Caco-2 (cell line): ENCODE measurements around the gene HSPG2. TPM values are rescaled to one million over a fixed set of nuclear protein-coding genes. Genes with fewer than 3 reads are reported as not detected.

Source experiments
- BruUV-seq: library from RNA; stranded (reverse); fragments of 400-500 nt; replicated peaks from 2 replicates; lab custom pipeline; 2021; lab: Mats Ljungman, UMichigan
- CTCF ChIA-PET: fragments of 300-600 bp; sonication (Branson Sonifier 250); formaldehyde crosslinking; loops from one replicate; lab custom pipeline; 2022; ENCODE audit warnings: antibody characterized with exemption; lab: Charles Lee
- POLR2A ChIA-PET: fragments of 300-600 bp; sonication (Branson Sonifier 250); formaldehyde crosslinking; loops from one replicate; lab custom pipeline; 2022; ENCODE audit warnings: antibody characterized with exemption; lab: Charles Lee
- DNase-seq, 2 experiments: peaks; one replicate each; pipeline versions ENCODE4 v3.0.0 to v3.0.0-alpha.2; 2020 to 2022
- H3K27me3 ChIP-seq: replicated peaks from 2 replicates; pipeline ENCODE4 v1.6.0; 2011; ENCODE audit warnings: low read length; ENCODE audit not compliant: control insufficient read depth, insufficient read depth
- H3K36me3 ChIP-seq: 2 replicates; pipeline ENCODE4 v1.5.1; 2011; ENCODE audit warnings: low read length; ENCODE audit not compliant: control insufficient read depth, insufficient read depth
- H3K4me1 ChIP-seq: fragments of 250-450 bp; sonication (Bioruptor Pico); 2 replicates; pipeline ENCODE4 v1.5.1; 2020; ENCODE audit warnings: mild to moderate bottlenecking
- H3K4me3 ChIP-seq: 2 replicates; pipeline ENCODE4 v1.5.1; 2011; ENCODE audit warnings: low read depth, mild to moderate bottlenecking, control low read depth, low read length
- H3K9me3 ChIP-seq: fragments of 250-450 bp; sonication (Bioruptor Pico); 2 replicates; pipeline ENCODE4 v1.5.1; 2020; ENCODE audit warnings: mild to moderate bottlenecking, moderate library complexity
- H3K27ac Mint-ChIP-seq: one replicate; pipeline ENCODE4 v1.8.0; 2022; ENCODE audit warnings: mixed read lengths; ENCODE audit not compliant: unreplicated experiment
- H3K27me3 Mint-ChIP-seq: one replicate; pipeline ENCODE4 v1.8.0; 2022; ENCODE audit warnings: mixed read lengths; ENCODE audit not compliant: insufficient read depth, unreplicated experiment
- H3K36me3 Mint-ChIP-seq: one replicate; pipeline ENCODE4 v1.8.0; 2022; ENCODE audit warnings: mild to moderate bottlenecking, mixed read lengths; ENCODE audit not compliant: insufficient read depth, unreplicated experiment
- H3K4me1 Mint-ChIP-seq: one replicate; pipeline ENCODE4 v1.8.0; 2022; ENCODE audit warnings: low read depth, mixed read lengths; ENCODE audit not compliant: unreplicated experiment
- H3K4me3 Mint-ChIP-seq: one replicate; pipeline ENCODE4 v1.8.0; 2022; ENCODE audit warnings: mild to moderate bottlenecking, moderate library complexity, mixed read lengths; ENCODE audit not compliant: unreplicated experiment
- H3K9me3 Mint-ChIP-seq: one replicate; pipeline ENCODE4 v1.8.0; 2022; ENCODE audit warnings: mixed read lengths; ENCODE audit not compliant: unreplicated experiment
- intact Hi-C: fragments of 100-400 bp; cut with micrococcal nuclease; formaldehyde crosslinking; loops from one replicate; pipeline ENCODE4 v1.10.0; 2022; ENCODE audit not compliant: unreplicated experiment
- total RNA-seq: library from RNA; stranded (reverse); gene quantifications from 2 replicates; pipeline ENCODE4 v1.2.3, GENCODE V29; 2022
- TF ChIP-seq, protein P1 (sequence below), 2 experiments: fragments of 200-600 bp in 1 of 2; IDR thresholded peaks; 1 replicate in 1 of 2; 2 replicates in 1 of 2; pipeline versions ENCODE4 v1.5.1 to v1.8.0; 2011 to 2022; ENCODE audit warnings: antibody characterized with exemption in 1 of 2, control low read depth in 1 of 2, inconsistent platforms in 1 of 2, low read depth in 1 of 2, low read length in 1 of 2, mild to moderate bottlenecking in 1 of 2, moderate library complexity in 1 of 2; ENCODE audit not compliant: insufficient read depth in 1 of 2, severe bottlenecking in 1 of 2, unreplicated experiment in 1 of 2

Gene HSPG2
- total RNA-seq, 1 experiment from 2014 or later: 237 TPM

- Mint-ChIP-seq H3K27me3 (no peaks in the 10 kb centered on the region), H3K4me3 (no peak overlapping the region), H3K27ac (no peak overlapping the region), H3K36me3 (peaks cover 54% of the 10 kb centered on the region), H3K9me3 (no peaks in the 10 kb centered on the region), H3K4me1 (no peaks in the 10 kb centered on the region)
- intact Hi-C loops: no loop called here
- Histone ChIP-seq H3K27me3 (no peaks in the 10 kb centered on the region), H3K4me3 (no peak overlapping the region), H3K4me1 (no peaks in the 10 kb centered on the region), H3K36me3 (peaks cover 2% of the 10 kb centered on the region; the same call in 1 of the 2 replicates), H3K9me3 (no peaks in the 10 kb centered on the region)
- TF ChIP-seq, protein P1, sequence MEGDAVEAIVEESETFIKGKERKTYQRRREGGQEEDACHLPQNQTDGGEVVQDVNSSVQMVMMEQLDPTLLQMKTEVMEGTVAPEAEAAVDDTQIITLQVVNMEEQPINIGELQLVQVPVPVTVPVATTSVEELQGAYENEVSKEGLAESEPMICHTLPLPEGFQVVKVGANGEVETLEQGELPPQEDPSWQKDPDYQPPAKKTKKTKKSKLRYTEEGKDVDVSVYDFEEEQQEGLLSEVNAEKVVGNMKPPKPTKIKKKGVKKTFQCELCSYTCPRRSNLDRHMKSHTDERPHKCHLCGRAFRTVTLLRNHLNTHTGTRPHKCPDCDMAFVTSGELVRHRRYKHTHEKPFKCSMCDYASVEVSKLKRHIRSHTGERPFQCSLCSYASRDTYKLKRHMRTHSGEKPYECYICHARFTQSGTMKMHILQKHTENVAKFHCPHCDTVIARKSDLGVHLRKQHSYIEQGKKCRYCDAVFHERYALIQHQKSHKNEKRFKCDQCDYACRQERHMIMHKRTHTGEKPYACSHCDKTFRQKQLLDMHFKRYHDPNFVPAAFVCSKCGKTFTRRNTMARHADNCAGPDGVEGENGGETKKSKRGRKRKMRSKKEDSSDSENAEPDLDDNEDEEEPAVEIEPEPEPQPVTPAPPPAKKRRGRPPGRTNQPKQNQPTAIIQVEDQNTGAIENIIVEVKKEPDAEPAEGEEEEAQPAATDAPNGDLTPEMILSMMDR (IDR thresholded peaks at IDR 0.05; ENCODE audit: insufficient read depth in 1 of 2, low read depth in 1 of 2, low read length in 1 of 2, severe bottlenecking in 1 of 2, unreplicated experiment in 1 of 2): no peak
- no TSS peak for BruUV-seq
- ChIA-PET CTCF (no interaction called here), POLR2A (no interaction called here)
- DNase-seq: no peak
Measured at GRCh38 chr1:21825393-21825792, 111.7 kb downstream of the HSPG2 start.

- BruUV-seq: no TSS peak
- H3K36me3 ChIP-seq: peaks cover 2% of the 10 kb centered on the region; the same call in 1 of the 2 replicates
- no peaks in the 10 kb centered on the region for H3K4me1 Mint-ChIP-seq
- no peaks in the 10 kb centered on the region for H3K27me3 Mint-ChIP-seq
- H3K27ac Mint-ChIP-seq: no peak overlapping the region
- H3K4me3 Mint-ChIP-seq: no peak overlapping the region
- POLR2A ChIA-PET: no interaction called here
- H3K9me3 Mint-ChIP-seq: no peaks in the 10 kb centered on the region
- H3K4me1 ChIP-seq: no peaks in the 10 kb centered on the region
- H3K36me3 Mint-ChIP-seq: peaks cover 54% of the 10 kb centered on the region
- CTCF ChIA-PET: no interaction called here
- TF ChIP-seq, protein P1 (IDR thresholded peaks at IDR 0.05; ENCODE audit: insufficient read depth in 1 of 2, low read depth in 1 of 2, low read length in 1 of 2, severe bottlenecking in 1 of 2, unreplicated experiment in 1 of 2): no peak
- no peak for DNase-seq
- H3K27me3 ChIP-seq: no peaks in the 10 kb centered on the region
- no peaks in the 10 kb centered on the region for H3K9me3 ChIP-seq
- no peak overlapping the region for H3K4me3 ChIP-seq
- intact Hi-C loops: no loop called here
Measured at GRCh38 chr1:21824926-21825325, 112.2 kb downstream of the HSPG2 start.

DNA sequence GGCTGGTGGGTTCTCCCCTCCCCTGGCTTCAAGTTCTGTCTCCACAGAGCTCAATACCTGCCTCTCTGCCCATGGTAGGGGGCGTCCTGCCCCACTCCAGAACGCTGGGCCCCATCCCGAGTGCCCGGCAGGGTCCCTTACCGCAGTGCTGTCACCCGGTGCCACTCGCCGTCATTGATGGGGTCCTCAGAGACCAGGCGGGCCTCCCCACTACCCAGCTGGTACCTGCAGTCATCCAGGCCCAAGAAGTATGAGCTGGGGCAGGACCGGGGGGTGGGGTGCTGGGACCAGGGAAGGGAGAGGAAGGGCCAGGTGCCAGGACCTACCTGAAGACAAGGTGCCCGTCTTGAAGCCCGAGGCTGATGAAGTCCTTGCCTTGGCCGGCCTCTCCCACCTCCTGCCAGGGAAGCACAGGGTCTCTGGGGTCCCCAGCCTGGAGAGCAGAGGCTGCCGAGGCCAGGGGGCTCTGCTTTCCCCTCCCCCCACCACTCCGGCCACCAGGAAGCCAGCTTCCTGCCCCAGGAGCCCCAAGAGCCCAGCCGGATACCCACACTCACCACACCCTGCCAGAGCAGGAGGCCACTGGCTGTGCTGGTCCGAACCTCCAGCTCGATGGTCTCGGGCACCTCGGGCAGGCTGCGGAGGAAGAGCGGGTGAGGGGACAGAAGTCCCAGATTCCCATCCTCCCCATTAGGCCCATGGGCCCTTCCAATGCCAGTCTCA lies 113.0 kb downstream of the HSPG2 start:
- ChIA-PET CTCF (no interaction called here), POLR2A (no interaction called here)
- Histone ChIP-seq H3K36me3 (peaks cover 1% of the 10 kb centered on the region; the same call in 1 of the 2 replicates), H3K27me3 (no peaks in the 10 kb centered on the region), H3K4me3 (no peak overlapping the region), H3K4me1 (no peaks in the 10 kb centered on the region), H3K9me3 (no peaks in the 10 kb centered on the region)
- Mint-ChIP-seq H3K27ac (no peak overlapping the region), H3K27me3 (no peaks in the 10 kb centered on the region), H3K9me3 (no peaks in the 10 kb centered on the region), H3K4me1 (no peaks in the 10 kb centered on the region), H3K4me3 (no peak overlapping the region), H3K36me3 (peaks cover 53% of the 10 kb centered on the region)
- DNase-seq: no peak
- no TSS peak for BruUV-seq
- intact Hi-C loops: no loop called here
- TF ChIP-seq, protein P1 (IDR thresholded peaks at IDR 0.05; ENCODE audit: insufficient read depth in 1 of 2, low read depth in 1 of 2, low read length in 1 of 2, severe bottlenecking in 1 of 2, unreplicated experiment in 1 of 2): no peak
